ENCODE results near the gene BAHCC1. TPM values are rescaled to one million over a fixed set of nuclear protein-coding genes. Genes with fewer than 3 reads are reported as not detected.
A peak's percentile ranks its signal among the peaks of the same experiment; 100 is the strongest.

BAHCC1 gene
- total RNA-seq, 1 donor from 2014 or later, result 10.7 TPM

GRCh38 chr17:81401723-81402529 lies 6.7 kb downstream of the BAHCC1 start:
- DNase-seq (ENCODE audit: low spot score), result no peak
- Mint-ChIP-seq H3K4me3 (ENCODE audit: unreplicated experiment) (peak overlapping the region; percentile 38), H3K9me3 (ENCODE audit: unreplicated experiment) (no peaks in the 10 kb centered on the region), H3K27ac (ENCODE audit: unreplicated experiment) (no peak overlapping the region), H3K4me1 (ENCODE audit: unreplicated experiment) (peaks cover 37% of the 10 kb centered on the region), H3K27me3 (ENCODE audit: unreplicated experiment) (peaks cover 22% of the 10 kb centered on the region), H3K36me3 (ENCODE audit: low read depth, unreplicated experiment) (peaks cover 4% of the 10 kb centered on the region)
- TF ChIP-seq CTCF (IDR thresholded peaks at IDR 0.05; ENCODE audit: unreplicated experiment), result no peak

DNA sequence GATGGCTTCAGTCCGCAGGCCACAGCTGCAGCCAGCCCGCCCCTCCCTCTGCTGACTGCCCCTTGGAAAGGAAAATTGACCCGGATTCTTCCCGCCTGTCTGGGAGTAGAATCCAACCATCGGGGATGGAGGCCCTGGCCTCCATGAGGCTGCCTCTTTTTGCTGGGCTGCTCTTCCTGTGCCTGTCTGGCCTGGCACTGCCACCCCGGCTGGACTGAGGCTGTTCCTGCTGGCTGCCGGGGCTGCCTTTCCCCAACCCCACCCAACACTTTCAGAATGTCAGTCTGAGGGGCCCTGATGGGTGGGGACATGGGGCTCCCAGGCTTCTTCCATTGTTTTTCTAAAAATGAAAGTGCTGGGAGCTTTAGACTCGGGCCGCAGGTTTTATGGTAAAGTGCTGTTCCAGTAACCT lies 7.3 kb downstream of the BAHCC1 start:
- Mint-ChIP-seq H3K9me3 (ENCODE audit: unreplicated experiment) (no peaks in the 10 kb centered on the region), H3K4me1 (ENCODE audit: unreplicated experiment) (peaks cover 39% of the 10 kb centered on the region), H3K27ac (ENCODE audit: unreplicated experiment) (no peak overlapping the region), H3K27me3 (ENCODE audit: unreplicated experiment) (peaks cover 22% of the 10 kb centered on the region), H3K4me3 (ENCODE audit: unreplicated experiment) (no peak overlapping the region), H3K36me3 (ENCODE audit: low read depth, unreplicated experiment) (peaks cover 4% of the 10 kb centered on the region)
- DNase-seq (ENCODE audit: low spot score), result no peak
- no peak for TF ChIP-seq CTCF (IDR thresholded peaks at IDR 0.05; ENCODE audit: unreplicated experiment)

DNA sequence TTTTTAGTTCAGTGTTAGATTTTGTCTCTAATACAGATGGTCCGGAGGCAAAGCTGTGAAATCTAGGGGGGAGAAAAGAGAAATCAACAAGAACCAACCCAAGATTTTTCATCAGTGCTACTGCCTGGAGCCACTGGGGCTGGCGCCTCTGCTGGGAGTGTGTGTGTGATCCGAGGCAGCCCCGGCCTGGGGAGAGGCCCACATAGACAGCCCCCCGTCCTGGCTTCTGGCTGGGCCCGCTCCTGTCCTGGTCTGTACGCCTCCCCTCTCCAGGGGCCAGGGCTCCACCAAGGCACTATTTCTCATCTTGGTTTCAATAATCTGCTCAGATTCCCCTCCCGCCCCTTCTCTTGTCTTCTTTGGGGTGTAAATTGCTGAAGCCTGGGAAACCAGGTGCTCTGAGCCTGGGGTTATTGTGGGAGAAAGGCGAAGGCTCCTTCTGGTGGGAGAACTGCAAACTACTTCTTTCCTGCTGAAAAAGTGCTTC lies 7.8 kb downstream of the BAHCC1 start:
- Mint-ChIP-seq H3K27me3 (ENCODE audit: unreplicated experiment) (peaks cover 20% of the 10 kb centered on the region), H3K36me3 (ENCODE audit: low read depth, unreplicated experiment) (peaks cover 4% of the 10 kb centered on the region), H3K4me3 (ENCODE audit: unreplicated experiment) (peak overlapping the region; percentile 74), H3K4me1 (ENCODE audit: unreplicated experiment) (peaks cover 34% of the 10 kb centered on the region), H3K27ac (ENCODE audit: unreplicated experiment) (no peak overlapping the region), H3K9me3 (ENCODE audit: unreplicated experiment) (no peaks in the 10 kb centered on the region)
- no peak for DNase-seq (ENCODE audit: low spot score)
- no peak for TF ChIP-seq CTCF (IDR thresholded peaks at IDR 0.05; ENCODE audit: unreplicated experiment)

DNA sequence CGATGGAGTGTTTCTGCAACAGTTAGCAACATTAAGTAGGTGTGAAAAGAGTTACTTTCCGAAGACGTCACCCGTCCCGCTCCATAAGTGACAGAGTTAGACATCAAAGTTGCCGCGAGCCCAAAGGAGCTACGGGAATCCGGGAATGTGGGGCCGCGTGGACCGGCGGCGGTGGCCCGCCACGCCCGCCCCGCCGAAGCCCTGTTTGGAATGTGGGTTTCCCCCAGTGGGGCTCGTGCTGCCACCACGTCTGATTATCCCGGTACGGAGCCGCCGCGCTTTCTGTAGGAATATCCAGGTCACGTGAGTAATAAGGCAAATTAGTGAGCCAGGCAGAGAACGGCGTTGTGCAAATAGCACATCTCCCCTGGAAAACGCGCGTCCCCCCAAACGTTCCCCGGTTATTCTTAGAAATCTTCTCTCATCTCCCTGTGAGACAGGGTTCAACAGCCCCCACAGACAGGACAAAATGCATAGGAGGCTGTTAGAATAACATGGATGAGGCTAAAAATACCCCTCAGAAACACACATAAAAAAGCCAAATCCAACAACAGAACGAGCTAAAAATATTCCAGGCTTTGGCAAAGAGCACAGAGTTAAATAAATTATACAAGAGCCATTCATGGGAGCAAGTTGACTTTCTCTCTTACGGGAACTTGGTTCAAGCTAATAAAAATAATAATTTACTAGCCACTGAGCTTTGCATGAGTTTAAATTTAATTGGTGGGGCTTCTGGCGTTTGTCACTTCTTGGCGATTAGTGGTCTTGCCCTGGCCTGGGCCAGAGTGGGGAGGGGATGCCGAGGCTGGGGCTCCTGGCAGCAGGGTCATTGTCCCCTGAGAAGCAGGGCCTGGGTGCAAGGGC lies 8.6 kb downstream of the BAHCC1 start:
- no peak overlapping the region for H3K27ac Mint-ChIP-seq (ENCODE audit: unreplicated experiment)
- H3K9me3 Mint-ChIP-seq (ENCODE audit: unreplicated experiment), result no peaks in the 10 kb centered on the region
- no peak for TF ChIP-seq CTCF (IDR thresholded peaks at IDR 0.05; ENCODE audit: unreplicated experiment)
- H3K4me3 Mint-ChIP-seq (ENCODE audit: unreplicated experiment), result no peak overlapping the region
- peaks cover 1% of the 10 kb centered on the region for H3K36me3 Mint-ChIP-seq (ENCODE audit: low read depth, unreplicated experiment)
- DNase-seq (ENCODE audit: low spot score), result no peak
- H3K27me3 Mint-ChIP-seq (ENCODE audit: unreplicated experiment), result peaks cover 17% of the 10 kb centered on the region
- peaks cover 31% of the 10 kb centered on the region for H3K4me1 Mint-ChIP-seq (ENCODE audit: unreplicated experiment)

Measured in endothelial cell (in vitro differentiated cells).